H1 (cell line): ENCODE data around the gene COL6A2. TPM values are rescaled to one million over a fixed set of nuclear protein-coding genes. Genes with fewer than 3 reads are reported as not detected.
"Not testable (repeated sequence)": the region's sequence is repeated elsewhere in the genome, so short reads cannot be mapped to it uniquely, and the experiment has no call there.

Source experiments
- CTCF ChIA-PET: fragments of 300-600 bp; sonication (Branson Sonifier 250); formaldehyde crosslinking; loops from one replicate; lab custom pipeline; 2021; ENCODE audit not compliant: partially characterized antibody; lab: Charles Lee
- POLR2A ChIA-PET: fragments of 300-600 bp; sonication (Branson Sonifier 250); formaldehyde crosslinking; loops from one replicate; lab custom pipeline; 2021; ENCODE audit warnings: inconsistent platforms; ENCODE audit not compliant: partially characterized antibody; lab: Charles Lee
- DNase-seq, 2 experiments: peaks; one replicate each; pipeline versions ENCODE4 v3.0.0 to v3.0.0-alpha.2; 2010 to 2022; ENCODE audit warnings: low spot score in 2 of 2, low read depth in 1 of 2, mixed read lengths in 1 of 2
- FAIRE-seq: peaks from 2 replicates; lab custom pipeline; 2011; peaks lifted over from hg19 to GRCh38; lab: Jason Lieb, UNC
- H2AFZ ChIP-seq: 2 replicates; pipeline ENCODE4 v1.8.1; 2012; ENCODE audit warnings: low read length, inconsistent platforms
- H2AK5ac ChIP-seq: 2 replicates; pipeline ENCODE4 v1.6.1; 2013; ENCODE audit warnings: low read depth, low read length
- H2BK120ac ChIP-seq: replicated peaks from 2 replicates; pipeline ENCODE3; 2013; ENCODE audit warnings: low read depth, low read length, inconsistent platforms
- H2BK12ac ChIP-seq: 2 replicates; pipeline ENCODE4 v1.6.1; 2013; ENCODE audit warnings: low read depth, low read length
- H2BK15ac ChIP-seq: 2 replicates; pipeline ENCODE4 v1.6.1; 2013; ENCODE audit warnings: low read length
- H2BK20ac ChIP-seq: 2 replicates; pipeline ENCODE4 v1.6.1; 2013; ENCODE audit warnings: low read length
- H2BK5ac ChIP-seq: 2 replicates; pipeline ENCODE4 v1.6.1; 2013; ENCODE audit warnings: low read depth, low read length
- H3K14ac ChIP-seq: 2 replicates; pipeline ENCODE4 v1.6.1; 2013; ENCODE audit warnings: inconsistent platforms; ENCODE audit not compliant: insufficient read length
- H3K18ac ChIP-seq: 2 replicates; pipeline ENCODE4 v1.6.1; 2013; ENCODE audit warnings: low read length; ENCODE audit errors: extremely low read depth
- H3K23ac ChIP-seq: 2 replicates; pipeline ENCODE4 v1.6.1; 2013; ENCODE audit warnings: inconsistent platforms; ENCODE audit not compliant: insufficient read length
- H3K23me2 ChIP-seq: 2 replicates; pipeline ENCODE4 v1.6.1; 2013; ENCODE audit warnings: low read depth, low read length
- H3K27ac ChIP-seq: 2 replicates; pipeline ENCODE4 v1.6.1; 2011; ENCODE audit warnings: low read depth, low read length, inconsistent platforms
- H3K27me3 ChIP-seq, 4 experiments: replicated peaks in 1 of 4; 1 replicate in 1 of 4; 2 replicates in 3 of 4; pipeline versions ENCODE4 v1.6.1 to v1.8.1; 2011 to 2013; ENCODE audit warnings: low read length in 3 of 4, mild to moderate bottlenecking in 3 of 4, inconsistent platforms in 2 of 4, mixed read lengths in 2 of 4, moderate library complexity in 1 of 4; ENCODE audit not compliant: control insufficient read depth in 3 of 4, insufficient read depth in 3 of 4; ENCODE audit errors: extremely low read depth in 1 of 4
- H3K36me3 ChIP-seq, 4 experiments: 2 replicates each; pipeline versions ENCODE4 v1.6.1 to v1.8.1; 2011 to 2013; ENCODE audit warnings: mild to moderate bottlenecking in 4 of 4, low read length in 3 of 4, moderate library complexity in 2 of 4, control low read depth in 1 of 4, inconsistent platforms in 1 of 4; ENCODE audit not compliant: insufficient read depth in 4 of 4, control insufficient read depth in 2 of 4
- H3K4ac ChIP-seq: replicated peaks from 2 replicates; pipeline ENCODE3; 2013; ENCODE audit warnings: low read length, low read depth, mixed read lengths, inconsistent platforms; ENCODE audit not compliant: insufficient read length
- H3K4me1 ChIP-seq, 4 experiments: replicated peaks in 1 of 4; 1 replicate in 1 of 4; 2 replicates in 3 of 4; pipeline versions ENCODE4 v1.6.1 to v1.8.1; 2011 to 2013; ENCODE audit warnings: low read length in 3 of 4, inconsistent platforms in 2 of 4, mixed read lengths in 1 of 4; ENCODE audit not compliant: insufficient read depth in 4 of 4, control insufficient read depth in 3 of 4
- H3K4me2 ChIP-seq, 2 experiments: 2 replicates each; pipeline versions ENCODE4 v1.6.1 to v1.8.1; 2011 to 2013; ENCODE audit warnings: low read depth in 2 of 2, low read length in 2 of 2, control low read depth in 1 of 2, inconsistent platforms in 1 of 2, mild to moderate bottlenecking in 1 of 2; ENCODE audit not compliant: insufficient read depth in 1 of 2
- H3K4me3 ChIP-seq, 4 experiments: fragments of 200-600, 300-600 bp in 1 of 4; sonication (generic), shearing (Covaris generic), sonication (Bioruptor Twin) in 1 of 4; 2 replicates each; pipeline versions ENCODE4 v1.5.1 to v1.8.1; 2011 to 2016; ENCODE audit warnings: low read length in 4 of 4, low read depth in 3 of 4, control low read depth in 2 of 4, inconsistent platforms in 2 of 4, mild to moderate bottlenecking in 2 of 4, mixed read lengths in 1 of 4, moderate library complexity in 1 of 4; ENCODE audit not compliant: insufficient read depth in 2 of 4; ENCODE audit errors: extremely low read depth in 1 of 4
- H3K56ac ChIP-seq: replicated peaks from 2 replicates; pipeline ENCODE3; 2013; ENCODE audit warnings: low read depth, mild to moderate bottlenecking, mixed read lengths, low read length, inconsistent platforms; ENCODE audit not compliant: insufficient read length
- H3K79me1 ChIP-seq: 2 replicates; pipeline ENCODE4 v1.6.1; 2013; ENCODE audit warnings: low read depth, low read length, control low read depth
- H3K79me2 ChIP-seq, 2 experiments: 2 replicates each; pipeline versions ENCODE4 v1.6.1 to v1.8.1; 2012 to 2013; ENCODE audit warnings: low read length in 2 of 2, mild to moderate bottlenecking in 2 of 2, inconsistent platforms in 1 of 2; ENCODE audit not compliant: insufficient read depth in 2 of 2, control insufficient read depth in 1 of 2
- H3K9ac ChIP-seq, 4 experiments: replicated peaks in 1 of 4; 1 replicate in 1 of 4; 2 replicates in 3 of 4; pipeline versions ENCODE4 v1.6.1 to v1.8.1; 2011 to 2013; ENCODE audit warnings: low read depth in 3 of 4, low read length in 3 of 4, control low read depth in 2 of 4, mild to moderate bottlenecking in 2 of 4, moderate library complexity in 2 of 4, inconsistent platforms in 1 of 4; ENCODE audit errors: extremely low read depth in 1 of 4
- H3K9me3 ChIP-seq, 2 experiments: 2 replicates each; pipeline versions ENCODE4 v1.6.1 to v1.8.1; 2012 to 2013; ENCODE audit warnings: mild to moderate bottlenecking in 2 of 2, moderate library complexity in 2 of 2, control low read depth in 1 of 2, inconsistent platforms in 1 of 2, low read depth in 1 of 2, low read length in 1 of 2, mixed read lengths in 1 of 2; ENCODE audit not compliant: insufficient read depth in 2 of 2
- H4K20me1 ChIP-seq, 2 experiments: replicated peaks in 1 of 2; 2 replicates each; pipeline versions ENCODE3 to v1.8.1; 2011 to 2013; ENCODE audit warnings: inconsistent platforms in 2 of 2, low read length in 2 of 2, mild to moderate bottlenecking in 1 of 2; ENCODE audit not compliant: insufficient read depth in 2 of 2, control insufficient read depth in 1 of 2
- H4K5ac ChIP-seq: 2 replicates; pipeline ENCODE4 v1.6.1; 2013; ENCODE audit warnings: low read length, low read depth, mixed read lengths, inconsistent platforms; ENCODE audit not compliant: insufficient read length
- H4K8ac ChIP-seq: 2 replicates; pipeline ENCODE4 v1.8.0; 2013; ENCODE audit warnings: mild to moderate bottlenecking, moderate library complexity, low read length, inconsistent platforms; ENCODE audit not compliant: insufficient read depth; ENCODE audit errors: extremely low read depth
- H4K91ac ChIP-seq: replicated peaks from 2 replicates; pipeline ENCODE3; 2013; ENCODE audit warnings: low read length, mixed read lengths, inconsistent platforms; ENCODE audit not compliant: insufficient read length
- ASH2L ChIP-seq: fragments of 200-600, 300-600 bp; sonication (generic); IDR thresholded peaks from one replicate; pipeline ENCODE4 v1.7.1; 2017; ENCODE audit warnings: low read length
- KDM1A ChIP-seq: fragments of 200-600, 300-600 bp; sonication (generic); IDR thresholded peaks from 2 replicates; pipeline ENCODE4 v1.7.1; 2016; ENCODE audit warnings: mild to moderate bottlenecking, low read length, borderline replicate concordance
- whole genome bisulfite sequencing, 2 experiments: shearing (Covaris generic) in 1 of 2; methylation state at CpG; one replicate each; pipeline versions ENCODE4 v1.1.6 to v1.1.7; 2013 to 2015; ENCODE audit warnings: low lambda C conversion rate in 2 of 2, mixed read lengths in 2 of 2, inconsistent platforms in 1 of 2, low coverage in 1 of 2, missing lambda C conversion rate in 1 of 2; ENCODE audit not compliant: insufficient replicate concordance in 2 of 2, insufficient coverage in 1 of 2, insufficient read length in 1 of 2; ENCODE audit errors: extremely low coverage in 1 of 2, missing lambda C conversion rate in 1 of 2; 5-methylcytosine and 5-hydroxymethylcytosine counted together
- polyA plus RNA-seq, 7 experiments: library from polyadenylated mRNA; depleted of rRNA in 3 of 7; stranded (reverse) in 5 of 7; unstranded in 2 of 7; fragments of >200 nt in 5 of 7; fragments of 200-250 nt in 2 of 7; gene quantifications; 1 replicate in 5 of 7; 2 replicates in 1 of 7; 4 replicates in 1 of 7; pipeline versions ENCODE4 v1.2.1 to v1.2.3, GENCODE V29; 2011 to 2013; ENCODE audit warnings: missing spikeins in 2 of 7, mixed read lengths in 2 of 7
- total RNA-seq: library from RNA; stranded (reverse); fragmentation: NEBNext Ultra II Directional; extraction: Animal tissue kit (Norgen Biotek cat#: 25700); gene quantifications from 2 replicates; pipeline ENCODE4 v1.2.1, GENCODE V29; 2021

Gene COL6A2
- total and polyA plus RNA-seq, 2 of the 8 experiments (the other 6 are each of a cell fraction or from before 2014, with no cell fraction given) = 60.1 to 62.7 TPM

- TF ChIP-seq KDM1A (no peak), ASH2L (no peak)
These were observed 6.2 kb downstream of the COL6A2 start (continued) for GRCh38 chr21:46104104-46104503.

GRCh38 chr21:46107376-46107775 lies 9.5 kb downstream of the COL6A2 start:
- H2BK20ac ChIP-seq, H3K14ac ChIP-seq, H3K18ac ChIP-seq, H3K79me1 ChIP-seq, H2BK5ac ChIP-seq, FAIRE-seq, H3K79me2 ChIP-seq, H3K27ac ChIP-seq, H3K4me3 ChIP-seq, H3K36me3 ChIP-seq, H2BK120ac ChIP-seq, H3K56ac ChIP-seq, H3K4me1 ChIP-seq, H2AFZ ChIP-seq, H2AK5ac ChIP-seq, H4K5ac ChIP-seq, H2BK12ac ChIP-seq, H3K9ac ChIP-seq, H3K23ac ChIP-seq, H2BK15ac ChIP-seq, H4K91ac ChIP-seq, H3K27me3 ChIP-seq, H3K23me2 ChIP-seq, H3K4ac ChIP-seq, H4K20me1 ChIP-seq, DNase-seq, H4K8ac ChIP-seq, H3K4me2 ChIP-seq: not testable (repeated sequence)
- WGBS, 2 experiments = 66% methylated on average over 2 of the region's 2 CpGs; no CpG with 5 or more reads in 1 of the 2 experiments
- peaks cover 4 to 11% of the 10 kb centered on the region in 2 experiments; a peak in 2 of 4 replicates for H3K9me3 ChIP-seq
- ChIA-PET POLR2A (interaction anchor here (0.9 kb wide), 1 partner anchor 10 kb away, joined by 3 read pairs; the partner anchor contains the start of gene COL6A2), CTCF (interaction anchor here (0.6 to 1.8 kb wide), 2 partner anchors 106 to 137 kb away, joined by 3 to 5 read pairs; no protein-coding TSS in a partner anchor)
